Testis (tissue), 2 donors: Measurements from ENCODE around the gene SHISAL1.

Experiments
- CTCF ChIP-seq, 3 experiments: fragments of 450-650 bp in 2 of 3; fragments of 200-600 bp in 1 of 3; sonication (generic) in 1 of 3; IDR thresholded peaks; one replicate each; pipeline ENCODE4 v1.5.1; 2016 to 2019; ENCODE audit warnings: antibody characterized with exemption in 3 of 3, mild to moderate bottlenecking in 2 of 3, moderate library complexity in 1 of 3
- POLR2A ChIP-seq: fragments of 450-650 bp; IDR thresholded peaks from one replicate; pipeline ENCODE4 v1.6.1; 2017; ENCODE audit warnings: antibody characterized with exemption, mild to moderate bottlenecking, moderate library complexity

GRCh38 chr22:44329179-44329796, 16.5 kb upstream of the SHISAL1 start:
- TF ChIP-seq POLR2A: no peak
- no peak for TF ChIP-seq CTCF (IDR thresholded peaks at IDR 0.05)
